Astrocyte of the spinal cord (primary cell): ENCODE data around the gene UBE2S.

Experiments
- DNase-seq: peaks from one replicate; pipeline ENCODE4 v3.0.0; 2011; ENCODE audit warnings: low read depth, low spot score
- H3K4me3 ChIP-seq: 2 replicates; pipeline ENCODE4 v1.5.1; 2011; ENCODE audit warnings: low read depth, mild to moderate bottlenecking, low read length, moderate library complexity
- in situ Hi-C: cut with HindIII; loops from 2 replicates; pipeline ENCODE4 v1.10.0; 2017; ENCODE audit warnings: low sequenced_read_pairs
- TF ChIP-seq, protein P1 (sequence below): IDR thresholded peaks from 2 replicates; pipeline ENCODE4 v1.5.1; 2012; ENCODE audit warnings: low read depth, mild to moderate bottlenecking, low read length, inconsistent platforms

The UBE2S gene

GRCh38 chr19:55443045-55443823, 35.6 kb upstream of the UBE2S start, which contains the start of gene SHISA7:
TSS of gene SHISA7 (minus strand) at chr19:55443300. CDS start at chr19:55442863, 437 bp downstream.
- TF ChIP-seq, protein P1, sequence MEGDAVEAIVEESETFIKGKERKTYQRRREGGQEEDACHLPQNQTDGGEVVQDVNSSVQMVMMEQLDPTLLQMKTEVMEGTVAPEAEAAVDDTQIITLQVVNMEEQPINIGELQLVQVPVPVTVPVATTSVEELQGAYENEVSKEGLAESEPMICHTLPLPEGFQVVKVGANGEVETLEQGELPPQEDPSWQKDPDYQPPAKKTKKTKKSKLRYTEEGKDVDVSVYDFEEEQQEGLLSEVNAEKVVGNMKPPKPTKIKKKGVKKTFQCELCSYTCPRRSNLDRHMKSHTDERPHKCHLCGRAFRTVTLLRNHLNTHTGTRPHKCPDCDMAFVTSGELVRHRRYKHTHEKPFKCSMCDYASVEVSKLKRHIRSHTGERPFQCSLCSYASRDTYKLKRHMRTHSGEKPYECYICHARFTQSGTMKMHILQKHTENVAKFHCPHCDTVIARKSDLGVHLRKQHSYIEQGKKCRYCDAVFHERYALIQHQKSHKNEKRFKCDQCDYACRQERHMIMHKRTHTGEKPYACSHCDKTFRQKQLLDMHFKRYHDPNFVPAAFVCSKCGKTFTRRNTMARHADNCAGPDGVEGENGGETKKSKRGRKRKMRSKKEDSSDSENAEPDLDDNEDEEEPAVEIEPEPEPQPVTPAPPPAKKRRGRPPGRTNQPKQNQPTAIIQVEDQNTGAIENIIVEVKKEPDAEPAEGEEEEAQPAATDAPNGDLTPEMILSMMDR, result no peak
- in situ Hi-C loops, result no loop called here
- H3K4me3 ChIP-seq, result no peak within 1 kb of the TSS
- DNase-seq, result no peak

- in situ Hi-C loops, result no loop called here
- TF ChIP-seq, protein P1, result no peak
- no peak overlapping the region for H3K4me3 ChIP-seq
- DNase-seq, result no peak
Measured at GRCh38 chr19:55442372-55442961, 34.9 kb upstream of the UBE2S start.

GRCh38 chr19:55441692-55442321, 34.2 kb upstream of the UBE2S start:
- TF ChIP-seq, protein P1, result no peak
- in situ Hi-C loops, result no loop called here
- H3K4me3 ChIP-seq, result no peak overlapping the region
- DNase-seq, result no peak

DNA sequence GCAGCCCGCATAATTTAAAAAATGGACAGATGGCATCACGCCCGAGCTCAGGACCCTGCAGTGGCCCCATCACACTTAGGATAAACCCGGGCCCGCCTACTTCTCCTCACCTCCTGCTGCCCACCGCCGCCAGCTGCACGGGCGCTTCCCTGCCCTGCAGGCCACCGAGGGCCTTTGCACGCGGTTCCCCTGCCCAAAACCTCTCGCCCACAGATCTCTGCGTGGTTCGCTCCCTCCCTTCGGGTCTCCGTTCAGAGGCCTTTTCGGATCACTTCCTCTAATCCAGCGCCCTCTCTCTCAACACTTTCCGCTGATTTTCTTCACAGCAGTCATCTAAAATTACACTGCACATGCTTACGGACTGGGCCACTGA, 33.7 kb upstream of the UBE2S start:
- TF ChIP-seq, protein P1, result no peak
- H3K4me3 ChIP-seq, result no peak overlapping the region
- in situ Hi-C loops, result no loop called here
- DNase-seq, result no peak

GRCh38 chr19:55440411-55441105, 33.0 kb upstream of the UBE2S start:
- in situ Hi-C loops, result no loop called here
- TF ChIP-seq, protein P1, result no peak
- no peak overlapping the region for H3K4me3 ChIP-seq
- DNase-seq, result no peak

DNA sequence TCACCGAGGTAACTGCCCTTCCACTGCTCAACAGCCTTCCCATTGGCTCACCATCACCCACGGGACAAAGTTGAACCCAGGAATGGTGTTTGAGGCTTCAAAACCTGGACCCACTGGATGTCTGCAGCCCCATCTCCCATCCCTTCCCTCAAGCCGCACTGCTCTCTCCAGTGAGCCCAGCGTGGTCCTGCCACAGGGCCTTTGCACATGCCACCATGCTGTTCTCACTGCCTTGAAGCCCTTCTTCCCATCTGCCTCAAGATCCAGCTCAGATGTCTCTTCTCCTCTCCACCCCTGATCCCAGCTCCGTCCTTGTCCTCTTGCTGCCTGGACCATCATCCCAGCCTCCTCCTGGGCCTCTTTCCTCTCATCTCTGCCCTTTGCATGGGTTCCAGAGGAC, 31.5 kb upstream of the UBE2S start:
- H3K4me3 ChIP-seq, result no peak overlapping the region
- in situ Hi-C loops, result no loop called here
- DNase-seq, result no peak
- TF ChIP-seq, protein P1, result no peak
